Inferior parietal cortex (tissue), 1 donor: Measurements from ENCODE around the gene ASPDH.

Experiments used
- DNase-seq: peaks from one replicate; pipeline ENCODE4 v3.0.0-alpha.2; 2016; ENCODE audit errors: extremely low spot score

Gene ASPDH

GRCh38 chr19:50513746-50514345, at the start of gene ASPDH:
Gene ASPDH (minus strand): TSS chr19:50513913. CDS start chr19:50513823, 90 bp downstream.
- DNase-seq = peak; percentile 45

- DNase-seq = no peak
These were observed 49.3 kb upstream of the ASPDH start for GRCh38 chr19:50562996-50563395.

DNA sequence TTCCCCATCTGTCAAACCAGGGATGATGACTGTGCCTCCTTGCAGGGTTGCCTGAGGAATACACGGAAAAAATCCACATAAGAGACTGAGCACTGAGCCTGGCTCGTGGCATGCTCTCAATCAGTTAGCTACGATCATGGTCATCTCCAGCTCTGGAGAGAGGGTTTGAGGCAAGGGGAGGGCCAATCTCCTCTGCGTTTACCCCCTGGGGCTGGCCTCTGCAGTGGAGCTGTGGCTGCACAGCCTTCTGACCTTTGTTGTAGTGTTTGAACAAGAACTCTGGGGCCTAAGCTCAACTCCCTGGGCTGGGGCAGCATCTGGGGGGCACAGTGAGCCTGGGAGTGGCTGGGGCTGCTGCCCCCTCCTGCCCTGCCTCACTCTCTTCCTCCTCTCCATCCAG, 48.6 kb upstream of the ASPDH start:
- no peak for DNase-seq

DNA sequence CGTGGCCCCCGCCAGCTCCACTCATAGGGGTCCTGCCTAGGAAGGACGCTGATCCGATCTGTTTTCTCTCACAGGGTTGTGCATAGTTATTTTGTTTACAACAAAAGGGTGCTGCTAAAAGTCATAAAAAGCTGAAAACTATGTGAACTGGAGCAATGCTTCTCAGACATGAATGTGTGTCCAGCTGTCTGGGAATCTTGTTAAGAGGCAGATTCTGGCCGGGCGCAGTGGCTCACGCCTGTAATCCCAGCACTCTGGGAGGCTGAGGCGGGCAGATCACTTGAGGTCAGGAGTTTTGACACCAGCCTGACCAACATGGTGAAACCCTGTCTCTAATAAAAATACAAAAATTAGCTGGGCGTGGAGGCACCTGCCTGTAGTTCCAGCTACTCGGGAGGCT, 45.9 kb upstream of the ASPDH start:
- no peak for DNase-seq

DNA sequence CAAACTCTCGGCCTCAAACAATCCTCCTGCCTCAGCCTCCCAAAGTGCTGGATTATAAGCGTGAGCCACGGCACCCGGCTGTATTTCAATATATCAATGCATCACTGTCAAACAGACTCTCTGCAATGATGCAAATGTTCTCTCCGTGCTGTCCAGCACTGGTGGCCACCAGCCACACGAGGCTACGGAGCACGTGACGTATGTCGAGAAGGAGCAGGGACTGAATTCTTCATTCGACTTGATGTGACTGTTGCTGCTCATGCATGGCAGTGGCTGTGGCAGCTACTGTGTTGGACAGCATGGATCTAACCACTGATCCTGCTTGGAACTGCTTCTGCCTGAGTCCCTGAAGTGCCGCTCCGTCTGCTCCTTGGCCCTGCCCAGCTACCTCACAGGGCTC, 44.7 kb upstream of the ASPDH start:
- DNase-seq = no peak

GRCh38 chr19:50558039-50558438, 44.3 kb upstream of the ASPDH start:
- DNase-seq = no peak

DNA sequence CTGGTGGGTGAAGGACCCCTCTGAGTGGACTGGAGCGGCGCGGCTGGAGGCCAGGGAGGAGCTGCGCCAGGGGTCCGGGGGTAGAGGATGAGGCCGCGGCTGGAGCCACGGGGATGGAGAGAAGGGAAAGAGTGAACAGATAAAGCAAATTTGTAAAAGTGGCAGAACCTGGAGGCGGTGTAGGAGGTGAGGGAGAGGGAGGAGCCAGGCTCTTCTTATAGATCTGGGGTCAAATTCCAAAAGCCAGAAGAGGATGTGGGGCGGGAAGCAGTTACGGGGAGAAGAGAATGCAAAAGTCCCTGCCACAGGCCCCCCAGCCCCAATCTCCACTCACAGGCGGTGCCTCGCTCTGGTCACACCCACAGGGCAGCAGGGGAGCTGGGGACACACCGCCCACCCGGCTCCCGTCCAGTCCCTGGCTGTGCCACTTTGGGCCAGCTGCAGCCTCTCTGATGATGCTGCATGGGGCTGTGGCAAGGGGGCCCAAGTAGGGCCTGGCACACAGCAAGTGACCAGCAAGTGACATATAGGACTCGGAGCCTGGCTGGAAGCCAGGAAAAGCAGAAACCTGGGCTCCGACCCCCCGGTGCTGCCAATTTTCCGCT, 43.4 kb upstream of the ASPDH start:
- no peak for DNase-seq

GRCh38 chr19:50556282-50557008, 42.7 kb upstream of the ASPDH start:
- peak; percentile 74 for DNase-seq

GRCh38 chr19:50555450-50556281, 42.0 kb upstream of the ASPDH start:
- DNase-seq = no peak

- no peak for DNase-seq
These were observed 41.3 kb upstream of the ASPDH start for GRCh38 chr19:50555033-50555432.

GRCh38 chr19:50554212-50554611, 40.5 kb upstream of the ASPDH start:
- DNase-seq = no peak

- DNase-seq = no peak
These were observed 39.5 kb upstream of the ASPDH start for GRCh38 chr19:50553134-50553703.

DNA sequence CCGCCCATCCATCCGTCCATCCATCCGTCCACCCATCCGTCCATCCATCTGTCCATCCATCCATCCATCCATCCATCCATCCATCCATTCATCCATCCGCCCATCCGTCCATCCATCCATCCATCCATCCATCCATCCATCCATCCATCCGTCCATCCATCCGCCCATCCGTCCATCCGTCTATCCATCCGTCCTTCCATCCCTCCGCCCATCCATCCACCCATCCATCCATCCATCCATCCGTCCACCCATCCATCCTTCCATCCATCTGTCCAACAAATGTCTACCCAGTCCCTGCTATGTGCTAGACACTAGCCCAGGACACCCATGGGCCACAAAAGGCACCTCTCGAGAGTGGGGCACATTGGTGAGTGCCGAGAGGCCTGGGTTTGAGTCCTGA, 38.8 kb upstream of the ASPDH start:
- no peak for DNase-seq

DNA sequence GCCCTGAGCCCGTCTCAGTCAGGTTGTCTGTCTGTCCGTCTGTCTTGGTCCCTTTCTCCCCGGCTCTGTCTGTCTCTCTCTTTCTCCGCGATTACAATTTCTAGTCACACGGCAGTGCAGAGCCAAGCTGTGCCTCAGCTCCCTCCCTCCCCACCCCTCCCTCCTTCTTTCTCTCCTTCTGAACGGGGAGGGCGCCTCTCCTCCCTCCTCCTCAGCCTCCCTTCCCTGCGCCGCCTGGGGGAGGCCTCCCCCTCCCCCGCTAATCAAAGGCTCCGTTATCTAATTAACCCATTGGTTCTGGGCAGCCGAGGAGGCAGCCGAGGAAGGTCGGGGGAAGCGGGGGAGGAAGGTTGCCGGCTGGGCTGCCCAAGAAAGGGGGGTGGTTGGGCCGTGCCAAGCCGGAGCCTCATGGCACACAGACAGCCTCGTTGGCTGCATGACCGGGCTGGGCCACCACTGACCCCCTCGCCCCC, 38.0 kb upstream of the ASPDH start:
- peak; percentile 73 for DNase-seq

GRCh38 chr19:50551034-50551714, 37.5 kb upstream of the ASPDH start:
- DNase-seq = no peak

DNA sequence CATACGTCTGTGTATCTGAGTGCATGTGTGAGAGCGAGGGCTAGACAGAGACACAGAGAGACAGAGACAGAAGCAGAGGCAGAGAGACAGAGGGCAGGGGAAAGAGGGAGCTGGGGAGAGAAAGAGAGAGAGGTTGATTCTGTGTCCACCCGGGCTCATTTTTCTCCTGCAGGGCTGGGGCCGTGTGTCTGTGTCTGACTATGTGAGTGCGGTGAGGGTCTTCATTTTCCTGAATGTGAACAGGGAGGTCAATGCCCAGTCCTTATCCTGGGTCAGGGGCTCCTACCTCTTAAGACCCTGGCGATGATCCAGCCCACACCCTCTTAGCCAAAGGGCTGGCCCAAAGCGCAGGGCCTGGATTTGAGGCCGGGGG, 36.9 kb upstream of the ASPDH start:
- DNase-seq = no peak

DNA sequence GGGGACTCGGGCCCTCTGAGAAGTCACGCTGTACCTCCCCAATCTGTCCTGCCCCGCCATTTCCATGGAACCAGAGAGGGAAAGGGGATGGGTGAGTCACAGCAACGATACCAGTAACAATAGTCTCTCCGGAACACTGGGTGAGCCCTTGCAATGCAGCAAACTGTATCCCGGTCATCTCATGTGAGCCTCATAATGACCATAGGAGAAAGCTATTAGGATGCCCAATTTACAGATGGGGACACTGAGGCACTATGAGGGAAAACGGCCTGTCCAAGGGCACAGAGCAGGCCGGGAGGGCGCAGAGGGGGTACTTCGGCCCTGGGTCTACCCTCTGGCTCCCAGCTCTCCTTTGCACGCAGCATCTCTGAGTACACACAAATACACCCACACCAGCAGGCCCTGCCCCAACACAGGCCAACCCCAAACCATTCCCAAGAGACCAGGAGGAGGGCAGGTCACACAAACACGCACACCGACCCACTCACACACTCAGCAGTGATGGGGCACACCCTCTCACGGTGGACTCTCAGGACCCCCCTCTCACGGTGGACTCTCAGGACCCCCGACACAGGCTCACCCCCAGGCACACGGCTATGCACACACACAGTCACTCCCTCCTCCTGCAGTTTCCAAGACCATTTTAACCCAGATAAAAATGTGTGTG, 36.3 kb upstream of the ASPDH start:
- no peak for DNase-seq

- DNase-seq = no peak
These were observed 35.6 kb upstream of the ASPDH start for GRCh38 chr19:50549059-50549926.

GRCh38 chr19:50548191-50549058, 34.7 kb upstream of the ASPDH start:
- DNase-seq = no peak
